Stomach (tissue), 9 donors: ENCODE results near the gene OLFM2. TPM values are rescaled to one million over a fixed set of nuclear protein-coding genes. Genes with fewer than 3 reads are reported as not detected.

ENCODE experiments used
- DNase-seq, 2 donors: peaks; one replicate each; pipeline versions ENCODE4 v3.0.0 to v3.0.0-alpha.2; 2013 to 2019
- H3K27ac ChIP-seq, 5 donors: fragments of 200-600 bp in 4 of 5; sonication (generic) in 4 of 5; one replicate each; pipeline ENCODE4 v1.5.1; 2013 to 2019; ENCODE audit warnings: mild to moderate bottlenecking in 1 of 5, moderate library complexity in 1 of 5
- H3K27me3 ChIP-seq, 3 donors: fragments of 200-600 bp; sonication (generic); one replicate each; pipeline ENCODE4 v1.5.1; 2017 to 2019; ENCODE audit warnings: mixed run types in 1 of 3
- H3K36me3 ChIP-seq, 4 donors: fragments of 200-600 bp; sonication (generic); 1 replicate in 3 of 4; 2 replicates in 1 of 4; pipeline ENCODE4 v1.5.1; 2016 to 2019
- H3K4me1 ChIP-seq, 4 donors: fragments of 200-600 bp; sonication (generic); one replicate each; pipeline ENCODE4 v1.5.1; 2016 to 2019
- H3K4me3 ChIP-seq, 4 donors: fragments of 200-600 bp; sonication (generic) in 3 of 4; one replicate each; pipeline ENCODE4 v1.5.1; 2016 to 2019; ENCODE audit warnings: mild to moderate bottlenecking in 1 of 4
- H3K9me3 ChIP-seq, 4 donors: fragments of 200-600 bp; sonication (generic); one replicate each; pipeline ENCODE4 v1.5.1; 2016 to 2019
- EP300 ChIP-seq: sonication (generic); formaldehyde crosslinking; IDR thresholded peaks from one replicate; pipeline ENCODE4 v1.6.1; 2017; ENCODE audit warnings: antibody characterized with exemption
- POLR2A ChIP-seq, 4 donors: fragments of 450-650 bp; IDR thresholded peaks; one replicate each; pipeline ENCODE4 v1.6.1; 2016; ENCODE audit warnings: antibody characterized with exemption in 4 of 4, control low read depth in 2 of 4, mild to moderate bottlenecking in 1 of 4, moderate library complexity in 1 of 4
- POLR2AphosphoS5 ChIP-seq, 3 donors: sonication (generic); formaldehyde crosslinking; IDR thresholded peaks; one replicate each; pipeline ENCODE4 v1.6.1; 2016; ENCODE audit warnings: antibody characterized with exemption in 3 of 3
- WGBS, 5 donors: extraction: QIAGEN DNeasy Blood & Tissue Kit in 3 of 5; methylation state at CpG; one replicate each; pipeline versions ENCODE4 v1.1.5 to v1.1.7; 2013 to 2018; 5-methylcytosine and 5-hydroxymethylcytosine counted together
- intact Hi-C: fragments of 100-400 bp; cut with DNase I; formaldehyde crosslinking; loops from one replicate; pipeline ENCODE4 v1.15.1; 2023; ENCODE audit warnings: low total_unique reads
- polyA plus RNA-seq, 3 donors: library from polyadenylated mRNA; stranded (reverse); fragments of 200-250 nt; gene quantifications; one replicate each; pipeline ENCODE4 v1.2.3, GENCODE V29; 2013
- total RNA-seq, 5 donors: library from RNA; depleted of rRNA; stranded (reverse); fragments of >200 nt; gene quantifications; one replicate each; pipeline versions ENCODE4 v1.1.0 to v1.2.3, GENCODE V29; 2014 to 2016
- TF ChIP-seq, protein P1 (sequence below), 7 experiments: fragments of 450-650 bp in 4 of 7; fragments of 200-600 bp in 3 of 7; sonication (generic) in 3 of 7; IDR thresholded peaks; one replicate each; pipeline ENCODE4 v1.5.1; 2016 to 2019; ENCODE audit warnings: antibody characterized with exemption in 7 of 7, control low read depth in 2 of 7, mild to moderate bottlenecking in 1 of 7
- donor health status: healthy with polysubstance abuse.
- donor health status: Bipolar disorder and iron deficiency.
- donor health status: healthy.

The OLFM2 gene
- total and polyA plus RNA-seq, 8 donors = 1.7 to 15.4 (median 6.0) TPM; not detected in 2

DNA sequence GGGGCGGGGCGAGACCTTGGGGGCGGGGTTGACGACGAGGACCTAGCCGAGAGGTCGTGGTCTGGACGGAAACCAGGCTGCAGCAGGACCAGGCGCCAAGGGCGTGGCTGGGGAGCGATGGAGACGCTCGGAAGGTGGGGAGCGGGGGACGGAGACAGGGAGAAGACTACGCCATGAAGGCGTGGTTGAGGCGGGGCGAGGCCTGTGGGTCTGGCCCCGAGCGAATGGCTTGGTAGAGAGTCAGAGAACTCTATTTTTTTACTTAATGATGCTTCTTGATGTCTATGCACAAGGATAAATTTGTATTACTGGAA lies 116.8 kb downstream of the OLFM2 start:
- WGBS, 5 donors = 0 to 1% (median 1%) methylated on average over 14 to 21 of the region's 21 CpGs

DNA sequence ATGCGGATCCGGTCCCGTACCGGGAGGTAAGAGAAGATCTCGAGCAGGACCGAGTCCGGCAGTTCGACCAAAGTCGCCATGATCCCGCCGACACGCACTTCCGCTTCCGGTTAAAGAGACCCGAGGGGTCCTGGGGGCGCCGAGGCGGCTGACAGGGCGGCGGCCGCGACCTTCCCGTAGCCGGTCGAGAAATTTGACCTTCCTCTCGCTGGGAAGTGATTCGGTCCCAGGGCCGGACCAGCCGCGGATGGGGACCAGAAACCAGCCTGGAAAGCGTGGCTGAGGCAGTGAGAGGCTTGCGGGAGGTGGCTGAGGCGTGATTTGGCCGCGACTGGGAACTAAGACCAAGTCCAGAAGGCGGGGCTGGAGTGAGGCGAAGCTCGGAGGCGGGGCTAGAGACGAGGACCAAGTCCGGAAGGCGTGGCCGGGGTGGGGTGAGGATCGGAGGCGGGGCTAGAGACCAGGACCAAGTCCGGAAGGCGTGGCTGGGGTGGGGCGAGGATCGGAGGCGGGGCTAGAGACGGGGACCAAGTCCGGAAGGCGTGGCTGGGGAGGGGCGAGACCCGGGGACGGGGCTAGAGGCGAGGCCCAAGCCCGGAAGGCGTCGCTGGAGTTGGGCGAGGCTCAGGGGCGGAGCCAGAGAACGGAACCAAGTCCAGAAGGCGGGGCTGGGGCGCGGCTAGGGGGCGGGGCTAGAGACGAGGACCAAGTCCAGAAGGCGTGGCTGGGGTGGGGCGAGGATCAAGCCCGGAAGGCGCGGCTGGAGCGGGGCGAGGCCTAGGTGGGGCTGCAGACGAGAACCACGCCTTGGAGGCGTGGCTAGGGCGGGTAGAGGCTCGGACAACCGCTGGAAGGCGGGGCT lies 117.3 kb downstream of the OLFM2 start, which contains the start of gene FBXL12:
Gene FBXL12, minus strand, starts transcription at position 346 of the 862 bp plus-strand sequence. Its CDS starts 266 bp downstream, at position 80.
- WGBS, 5 donors = 0 to 1% (median 1%) methylated on average over 41 to 82 of the region's 82 CpGs
- intact Hi-C loops = no loop called here
- H3K4me1 ChIP-seq = peaks cover 12 to 32% (median 24%) of the 10 kb centered on the region in 4 donors
- peak within 1 kb of the TSS; percentile 74 to 98 (median 92) for H3K4me3 ChIP-seq
- H3K9me3 ChIP-seq = no peaks in the 10 kb centered on the region
- peak within 1 kb of the TSS; percentile 90 to 97 (median 96) for H3K27ac ChIP-seq
- peaks cover 2 to 22% (median 16%) of the 10 kb centered on the region in 4 donors for H3K36me3 ChIP-seq
- DNase-seq = peak; percentile 100
- TF ChIP-seq POLR2A (IDR thresholded peaks at IDR 0.05) (peak in 1 of 4 donors; percentile 15), EP300 (no peak), POLR2AphosphoS5 (IDR thresholded peaks at IDR 0.05) (peak in 2 of 3 donors; percentile 75 to 90)
- TF ChIP-seq, protein P1, sequence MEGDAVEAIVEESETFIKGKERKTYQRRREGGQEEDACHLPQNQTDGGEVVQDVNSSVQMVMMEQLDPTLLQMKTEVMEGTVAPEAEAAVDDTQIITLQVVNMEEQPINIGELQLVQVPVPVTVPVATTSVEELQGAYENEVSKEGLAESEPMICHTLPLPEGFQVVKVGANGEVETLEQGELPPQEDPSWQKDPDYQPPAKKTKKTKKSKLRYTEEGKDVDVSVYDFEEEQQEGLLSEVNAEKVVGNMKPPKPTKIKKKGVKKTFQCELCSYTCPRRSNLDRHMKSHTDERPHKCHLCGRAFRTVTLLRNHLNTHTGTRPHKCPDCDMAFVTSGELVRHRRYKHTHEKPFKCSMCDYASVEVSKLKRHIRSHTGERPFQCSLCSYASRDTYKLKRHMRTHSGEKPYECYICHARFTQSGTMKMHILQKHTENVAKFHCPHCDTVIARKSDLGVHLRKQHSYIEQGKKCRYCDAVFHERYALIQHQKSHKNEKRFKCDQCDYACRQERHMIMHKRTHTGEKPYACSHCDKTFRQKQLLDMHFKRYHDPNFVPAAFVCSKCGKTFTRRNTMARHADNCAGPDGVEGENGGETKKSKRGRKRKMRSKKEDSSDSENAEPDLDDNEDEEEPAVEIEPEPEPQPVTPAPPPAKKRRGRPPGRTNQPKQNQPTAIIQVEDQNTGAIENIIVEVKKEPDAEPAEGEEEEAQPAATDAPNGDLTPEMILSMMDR (IDR thresholded peaks at IDR 0.05) = no peak
- H3K27me3 ChIP-seq = no peaks in the 10 kb centered on the region

More for the DNA sequence above, 116.8 kb downstream of the OLFM2 start:
- TF ChIP-seq, protein P1 (IDR thresholded peaks at IDR 0.05) = no peak
- TF ChIP-seq POLR2AphosphoS5 (IDR thresholded peaks at IDR 0.05) = peak in 2 of 3 donors; percentile 5 to 35
- TF ChIP-seq POLR2A (IDR thresholded peaks at IDR 0.05) = no peak
- Histone ChIP-seq H3K27me3 (no peaks in the 10 kb centered on the region), H3K27ac (peak overlapping the region; percentile 88 to 97 (median 95)), H3K4me3 (peak overlapping the region; percentile 27 to 91 (median 54)), H3K4me1 (peaks cover 12 to 32% (median 24%) of the 10 kb centered on the region in 4 donors), H3K9me3 (no peaks in the 10 kb centered on the region), H3K36me3 (peaks cover 0 to 17% (median 12%) of the 10 kb centered on the region in 4 donors)
- intact Hi-C loops = no loop called here
- no peak for DNase-seq

DNA sequence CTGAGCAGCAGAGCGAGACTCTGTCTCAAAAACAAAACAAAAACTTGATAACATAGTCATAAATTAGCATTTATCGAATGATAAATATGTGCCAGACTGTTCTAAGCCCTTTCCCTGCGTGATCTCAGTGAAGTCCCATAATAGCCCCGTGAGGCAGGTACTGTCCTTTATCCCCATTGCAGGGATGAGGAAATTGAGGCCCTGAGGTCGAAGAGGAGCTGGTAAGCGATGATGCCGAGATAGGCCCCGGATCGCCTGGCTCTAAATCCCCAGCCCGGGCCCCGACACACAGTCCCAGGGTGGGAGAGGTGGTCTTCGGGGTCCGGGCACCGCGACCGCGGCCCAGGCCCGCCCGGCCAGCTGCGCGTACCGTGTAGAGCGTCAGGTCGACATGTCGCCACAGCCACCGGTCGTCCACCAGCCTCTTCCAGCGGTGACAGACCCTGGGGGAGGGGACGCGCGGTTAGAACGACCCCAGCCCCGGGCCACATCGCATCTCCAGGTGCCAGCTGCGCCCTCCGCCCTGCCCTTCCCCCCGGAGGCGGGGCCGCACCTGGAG lies 118.1 kb downstream of the OLFM2 start:
- H3K4me1 ChIP-seq = peaks cover 12 to 32% (median 24%) of the 10 kb centered on the region in 4 donors
- H3K9me3 ChIP-seq = no peaks in the 10 kb centered on the region
- H3K27me3 ChIP-seq = no peaks in the 10 kb centered on the region
- TF ChIP-seq POLR2A (IDR thresholded peaks at IDR 0.05) (no peak), POLR2AphosphoS5 (IDR thresholded peaks at IDR 0.05) (no peak), EP300 (no peak)
- TF ChIP-seq, protein P1 (IDR thresholded peaks at IDR 0.05) = no peak
- peak overlapping the region; percentile 74 to 98 (median 92) for H3K4me3 ChIP-seq
- H3K27ac ChIP-seq = peak overlapping the region; percentile 90 to 97 (median 96)
- no peak for DNase-seq
- H3K36me3 ChIP-seq = peaks cover 7 to 29% (median 23%) of the 10 kb centered on the region in 4 donors
- WGBS, 5 donors = 3 to 6% (median 3%) methylated on average over 22 to 39 of the region's 39 CpGs
- intact Hi-C loops = no loop called here

DNA sequence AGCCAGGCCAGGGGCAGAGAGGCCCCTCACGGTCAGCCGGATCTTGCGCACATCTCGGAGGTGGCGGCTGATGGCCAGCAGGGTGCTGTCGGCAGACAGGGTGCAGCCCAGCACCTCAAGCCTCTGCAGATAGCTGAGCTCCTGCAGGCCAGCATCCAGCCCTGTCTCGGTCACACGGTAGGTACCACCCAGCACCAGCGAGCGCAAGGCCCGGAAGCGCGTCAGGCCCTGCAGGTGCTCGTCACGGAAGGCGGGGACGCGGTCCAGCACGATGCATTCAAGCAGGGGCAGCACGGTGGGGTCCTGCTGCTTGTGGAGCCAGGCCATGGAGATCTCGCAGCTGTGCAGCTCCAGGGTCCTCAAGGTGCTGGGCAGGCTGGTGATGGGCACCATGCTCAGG lies 125.2 kb downstream of the OLFM2 start:
- Histone ChIP-seq H3K4me1 (peaks cover 0 to 4% (median 0%) of the 10 kb centered on the region in 4 donors), H3K4me3 (no peak overlapping the region), H3K27me3 (no peaks in the 10 kb centered on the region), H3K36me3 (peaks cover 36 to 93% (median 84%) of the 10 kb centered on the region in 4 donors), H3K9me3 (no peaks in the 10 kb centered on the region), H3K27ac (no peak overlapping the region)
- intact Hi-C loops = no loop called here
- 95 to 100% (median 97%) methylated on average over 8 to 21 of the region's 21 CpGs for WGBS, 5 donors
- no peak for TF ChIP-seq EP300
- TF ChIP-seq, protein P1 (IDR thresholded peaks at IDR 0.05) = no peak
- TF ChIP-seq POLR2AphosphoS5 (IDR thresholded peaks at IDR 0.05) = no peak
- no peak for TF ChIP-seq POLR2A (IDR thresholded peaks at IDR 0.05)
- DNase-seq = no peak
